Tibial nerve (tissue), 4 donors: Measurements from ENCODE around the gene CAMKK1. TPM values are rescaled to one million over a fixed set of nuclear protein-coding genes. Genes with fewer than 3 reads are reported as not detected.

Experiments used
- DNase-seq, 2 donors: peaks; one replicate each; pipeline ENCODE4 v3.0.0-alpha.2; 2019; ENCODE audit warnings: low spot score in 2 of 2
- H3K27ac ChIP-seq, 4 donors: fragments of 200-600 bp; sonication (generic) in 3 of 4; one replicate each; pipeline ENCODE4 v1.5.1; 2017 to 2019; ENCODE audit warnings: mild to moderate bottlenecking in 1 of 4
- H3K27me3 ChIP-seq, 2 donors: fragments of 200-600 bp; sonication (generic) in 1 of 2; one replicate each; pipeline versions ENCODE4 v1.5.1 to v1.6.0; 2017 to 2019
- H3K36me3 ChIP-seq, 3 donors: fragments of 200-600 bp; sonication (generic); one replicate each; pipeline ENCODE4 v1.5.1; 2018 to 2019
- H3K4me1 ChIP-seq, 4 donors: fragments of 200-600 bp; sonication (generic) in 3 of 4; one replicate each; pipeline ENCODE4 v1.5.1; 2017 to 2019
- H3K4me3 ChIP-seq, 4 donors: fragments of 200-600 bp; sonication (generic) in 3 of 4; one replicate each; pipeline ENCODE4 v1.5.1; 2017 to 2019; ENCODE audit warnings: mild to moderate bottlenecking in 1 of 4, moderate library complexity in 1 of 4
- H3K9me3 ChIP-seq, 4 donors: fragments of 200-600 bp; sonication (generic) in 3 of 4; one replicate each; pipeline ENCODE4 v1.5.1; 2017 to 2019
- EP300 ChIP-seq, 2 donors: sonication (generic); formaldehyde crosslinking; IDR thresholded peaks; one replicate each; pipeline ENCODE4 v1.6.1; 2017; ENCODE audit warnings: antibody characterized with exemption in 2 of 2, mild to moderate bottlenecking in 1 of 2
- POLR2A ChIP-seq, 2 donors: fragments of 450-650 bp; IDR thresholded peaks; one replicate each; pipeline ENCODE4 v1.6.1; 2017; ENCODE audit warnings: antibody characterized with exemption in 2 of 2, mild to moderate bottlenecking in 2 of 2, moderate library complexity in 2 of 2
- whole genome bisulfite sequencing, 2 donors: methylation state at CpG; one replicate each; pipeline ENCODE4 v1.1.5; 2018; 5-methylcytosine and 5-hydroxymethylcytosine counted together
- total RNA-seq, 4 donors: library from RNA; depleted of rRNA; stranded (reverse); fragments of >200 nt; gene quantifications; one replicate each; pipeline ENCODE4 v1.1.0, GENCODE V29; 2016
- TF ChIP-seq, protein P1 (sequence below), 5 experiments: fragments of 200-600 bp in 3 of 5; fragments of 450-650 bp in 2 of 5; sonication (generic) in 3 of 5; IDR thresholded peaks; one replicate each; pipeline ENCODE4 v1.5.1; 2016 to 2019; ENCODE audit warnings: antibody characterized with exemption in 5 of 5, mild to moderate bottlenecking in 3 of 5, moderate library complexity in 2 of 5

Gene CAMKK1
- total RNA-seq, 4 donors from 2014 or later, result 4.4 to 15.3 (median 7.3) TPM

DNA sequence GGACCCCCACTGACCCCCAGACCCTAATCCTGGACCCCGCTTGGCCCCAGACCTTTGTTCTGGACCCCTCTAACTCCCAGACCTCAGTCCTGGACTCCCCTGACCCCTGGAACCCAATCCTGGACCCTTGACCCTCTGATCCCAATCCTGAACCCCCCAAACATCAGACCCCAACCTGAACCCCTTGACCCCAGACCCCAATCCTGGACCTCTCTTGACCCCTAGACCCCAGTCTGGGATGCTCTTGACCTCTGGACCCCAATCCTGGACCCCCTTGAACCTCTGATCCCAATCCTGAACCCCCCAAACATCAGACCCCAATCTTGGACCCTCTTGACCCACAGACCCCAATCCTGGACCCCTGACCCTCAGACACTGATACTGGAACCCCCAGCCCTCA is 36.9 kb upstream of the CAMKK1 start:
- 89 to 100% methylated on average over 1 of the region's 1 CpG for WGBS, 2 donors
- Histone ChIP-seq H3K27ac (no peak overlapping the region), H3K27me3 (no peaks in the 10 kb centered on the region), H3K4me1 (peaks cover 0 to 8% (median 0%) of the 10 kb centered on the region in 4 donors), H3K9me3 (no peaks in the 10 kb centered on the region), H3K4me3 (no peak overlapping the region), H3K36me3 (peaks cover 0 to 7% (median 0%) of the 10 kb centered on the region in 3 donors)
- TF ChIP-seq, protein P1, sequence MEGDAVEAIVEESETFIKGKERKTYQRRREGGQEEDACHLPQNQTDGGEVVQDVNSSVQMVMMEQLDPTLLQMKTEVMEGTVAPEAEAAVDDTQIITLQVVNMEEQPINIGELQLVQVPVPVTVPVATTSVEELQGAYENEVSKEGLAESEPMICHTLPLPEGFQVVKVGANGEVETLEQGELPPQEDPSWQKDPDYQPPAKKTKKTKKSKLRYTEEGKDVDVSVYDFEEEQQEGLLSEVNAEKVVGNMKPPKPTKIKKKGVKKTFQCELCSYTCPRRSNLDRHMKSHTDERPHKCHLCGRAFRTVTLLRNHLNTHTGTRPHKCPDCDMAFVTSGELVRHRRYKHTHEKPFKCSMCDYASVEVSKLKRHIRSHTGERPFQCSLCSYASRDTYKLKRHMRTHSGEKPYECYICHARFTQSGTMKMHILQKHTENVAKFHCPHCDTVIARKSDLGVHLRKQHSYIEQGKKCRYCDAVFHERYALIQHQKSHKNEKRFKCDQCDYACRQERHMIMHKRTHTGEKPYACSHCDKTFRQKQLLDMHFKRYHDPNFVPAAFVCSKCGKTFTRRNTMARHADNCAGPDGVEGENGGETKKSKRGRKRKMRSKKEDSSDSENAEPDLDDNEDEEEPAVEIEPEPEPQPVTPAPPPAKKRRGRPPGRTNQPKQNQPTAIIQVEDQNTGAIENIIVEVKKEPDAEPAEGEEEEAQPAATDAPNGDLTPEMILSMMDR (IDR thresholded peaks at IDR 0.05), result no peak
- TF ChIP-seq POLR2A (IDR thresholded peaks at IDR 0.05) (no peak), EP300 (IDR thresholded peaks at IDR 0.05) (no peak)
- no peak for DNase-seq

DNA sequence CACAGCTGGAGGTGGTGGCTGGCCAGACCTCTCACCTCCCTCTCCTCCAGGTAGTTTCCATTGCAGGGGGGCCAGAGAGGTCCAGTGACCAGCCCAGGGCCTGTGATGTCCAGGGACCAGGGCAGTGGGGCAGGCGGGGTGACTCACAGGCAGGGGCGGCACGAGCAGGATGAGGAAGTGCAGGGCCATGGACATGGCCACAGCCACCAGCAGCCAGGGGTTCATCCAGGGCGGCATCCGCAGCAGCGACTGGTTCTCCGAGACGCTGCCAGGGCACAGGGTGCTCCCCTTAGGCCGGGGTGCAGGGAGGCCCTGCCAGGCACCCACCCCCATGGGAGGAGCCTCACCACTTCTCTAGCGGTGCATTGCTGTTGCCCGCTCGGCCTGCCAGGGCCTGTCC is 36.3 kb upstream of the CAMKK1 start:
- H3K36me3 ChIP-seq, result peaks cover 0 to 7% (median 0%) of the 10 kb centered on the region in 3 donors
- H3K4me1 ChIP-seq, result peaks cover 0 to 8% (median 0%) of the 10 kb centered on the region in 4 donors
- no peaks in the 10 kb centered on the region for H3K27me3 ChIP-seq
- H3K9me3 ChIP-seq, result no peaks in the 10 kb centered on the region
- H3K4me3 ChIP-seq, result no peak overlapping the region
- WGBS, 2 donors, result 86 to 94% methylated on average over 12 of the region's 12 CpGs
- no peak for TF ChIP-seq POLR2A (IDR thresholded peaks at IDR 0.05)
- TF ChIP-seq, protein P1 (IDR thresholded peaks at IDR 0.05), result no peak
- TF ChIP-seq EP300 (IDR thresholded peaks at IDR 0.05), result no peak
- DNase-seq, result no peak
- H3K27ac ChIP-seq, result no peak overlapping the region

DNA sequence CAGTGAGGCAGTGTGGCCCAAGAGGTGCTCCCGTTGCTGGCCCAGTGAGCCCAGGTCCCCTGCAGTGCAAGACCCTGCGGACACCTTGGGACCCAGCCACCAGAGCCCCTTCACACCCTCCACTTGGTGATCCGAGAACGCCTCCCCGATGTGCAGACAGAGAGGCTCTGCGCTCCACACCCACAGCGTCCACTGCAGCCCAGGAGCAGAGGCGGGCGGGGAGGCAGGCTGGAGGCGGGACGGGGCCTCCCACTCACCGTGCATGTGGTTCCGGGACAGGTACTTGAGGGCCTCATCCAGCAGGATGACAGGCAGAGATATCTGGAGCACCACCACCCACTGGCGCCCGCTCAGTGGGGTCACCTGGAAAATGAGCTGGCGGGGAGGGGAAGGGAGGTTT is 35.6 kb upstream of the CAMKK1 start:
- Histone ChIP-seq H3K27ac (no peak overlapping the region), H3K4me3 (no peak overlapping the region), H3K4me1 (peaks cover 0 to 8% (median 0%) of the 10 kb centered on the region in 4 donors), H3K36me3 (peaks cover 0 to 7% (median 0%) of the 10 kb centered on the region in 3 donors), H3K9me3 (no peaks in the 10 kb centered on the region), H3K27me3 (no peaks in the 10 kb centered on the region)
- TF ChIP-seq, protein P1 (IDR thresholded peaks at IDR 0.05), result no peak
- TF ChIP-seq EP300 (IDR thresholded peaks at IDR 0.05), result no peak
- no peak for TF ChIP-seq POLR2A (IDR thresholded peaks at IDR 0.05)
- DNase-seq, result no peak
- 87 to 94% methylated on average over 6 to 16 of the region's 16 CpGs for WGBS, 2 donors

DNA sequence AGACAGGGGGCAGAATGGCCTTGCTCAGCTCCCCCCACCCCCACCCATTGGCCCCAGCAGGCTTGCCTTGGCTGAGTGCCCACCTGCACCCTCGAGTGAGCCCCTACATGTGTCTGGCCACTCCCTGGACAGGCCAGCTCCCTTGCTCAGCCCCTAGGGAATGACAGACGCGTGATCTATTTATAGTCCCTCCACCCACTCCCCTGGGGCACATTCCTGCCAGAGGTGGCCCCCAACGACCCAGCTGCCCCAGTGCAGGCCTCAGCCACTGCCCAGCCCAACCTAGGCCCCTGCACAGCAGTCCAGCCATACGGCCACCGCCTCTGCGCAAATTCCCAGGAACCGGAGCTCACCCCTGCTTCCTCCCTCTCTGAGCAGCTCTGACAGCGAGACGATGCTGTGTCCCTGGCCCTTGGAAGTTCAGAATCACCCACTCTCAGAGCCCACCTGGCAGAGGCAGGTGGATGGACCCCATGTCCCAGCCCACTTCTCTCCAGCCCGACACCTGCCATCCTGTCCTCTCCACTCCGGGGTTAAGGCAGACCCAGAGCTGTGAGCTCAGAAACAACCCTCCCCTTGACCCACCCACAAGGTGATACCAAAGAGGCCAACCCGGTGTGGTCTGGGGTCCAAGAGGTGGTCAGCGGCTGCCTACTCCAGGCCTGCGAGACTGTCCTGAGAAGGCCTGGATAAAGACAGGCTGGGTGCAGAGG is 34.9 kb upstream of the CAMKK1 start:
- 58 to 64% methylated on average over 14 to 15 of the region's 15 CpGs for WGBS, 2 donors
- Histone ChIP-seq H3K36me3 (peaks cover 0 to 7% (median 0%) of the 10 kb centered on the region in 3 donors), H3K27ac (no peak overlapping the region), H3K4me1 (peaks cover 0 to 8% (median 0%) of the 10 kb centered on the region in 4 donors), H3K27me3 (no peaks in the 10 kb centered on the region), H3K4me3 (no peak overlapping the region), H3K9me3 (no peaks in the 10 kb centered on the region)
- DNase-seq, result no peak
- TF ChIP-seq EP300 (IDR thresholded peaks at IDR 0.05), result no peak
- TF ChIP-seq, protein P1 (IDR thresholded peaks at IDR 0.05), result no peak

DNA sequence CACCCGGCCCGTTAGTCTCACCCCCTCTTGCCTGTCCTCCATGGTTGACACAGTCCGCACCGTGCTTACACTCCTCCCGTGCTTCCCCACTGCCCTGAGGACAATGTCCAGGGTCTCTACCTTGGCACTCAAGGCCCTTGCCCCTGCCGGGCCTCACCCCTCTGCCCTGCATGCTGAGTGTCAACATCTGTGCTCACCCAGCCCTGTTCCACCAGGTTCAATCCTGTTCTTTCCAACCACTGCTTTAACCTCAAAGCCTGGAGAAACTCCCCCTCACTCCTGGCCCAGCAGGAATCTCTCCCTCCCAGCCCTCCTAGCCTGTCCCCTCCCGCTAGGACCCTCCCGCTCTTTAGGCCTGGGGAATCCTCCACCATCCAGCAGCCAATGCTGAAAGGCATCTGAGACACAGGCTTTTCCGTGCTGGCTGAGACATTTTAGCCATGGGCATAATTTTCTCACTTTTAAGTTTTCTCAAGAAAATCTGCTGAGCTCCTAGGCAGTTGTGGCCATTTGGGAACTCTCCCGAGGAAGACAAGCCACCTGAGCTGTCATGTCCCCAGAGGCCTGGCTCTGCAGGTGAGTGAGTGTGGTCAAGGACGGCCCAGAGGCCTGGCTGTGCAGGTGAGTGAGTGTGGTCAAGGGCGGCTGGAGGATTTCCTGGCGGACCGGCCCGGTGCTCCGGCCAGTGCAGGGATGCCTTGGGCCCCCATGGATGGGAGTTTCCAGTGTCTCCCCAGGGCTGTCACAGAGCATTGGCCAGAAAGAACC is 34.2 kb upstream of the CAMKK1 start:
- DNase-seq, result no peak
- H3K36me3 ChIP-seq, result no peaks in the 10 kb centered on the region
- no peak overlapping the region for H3K27ac ChIP-seq
- no peak for TF ChIP-seq POLR2A (IDR thresholded peaks at IDR 0.05)
- no peak for TF ChIP-seq EP300 (IDR thresholded peaks at IDR 0.05)
- TF ChIP-seq, protein P1 (IDR thresholded peaks at IDR 0.05), result no peak
- no peaks in the 10 kb centered on the region for H3K27me3 ChIP-seq
- H3K9me3 ChIP-seq, result no peaks in the 10 kb centered on the region
- peaks cover 0 to 8% (median 0%) of the 10 kb centered on the region in 4 donors for H3K4me1 ChIP-seq
- H3K4me3 ChIP-seq, result no peak overlapping the region
- WGBS, 2 donors, result 76 to 79% methylated on average over 16 of the region's 16 CpGs
